Right hindlimb (tissue), 1 donor: ENCODE data around the gene CEMIP.
"Not testable (repeated sequence)": the region's sequence is repeated elsewhere in the genome, so short reads cannot be mapped to it uniquely, and the experiment has no call there.

Experiments
- DNase-seq: peaks from one replicate; pipeline ENCODE4 v3.0.0-alpha.2; 2018

CEMIP gene

DNA sequence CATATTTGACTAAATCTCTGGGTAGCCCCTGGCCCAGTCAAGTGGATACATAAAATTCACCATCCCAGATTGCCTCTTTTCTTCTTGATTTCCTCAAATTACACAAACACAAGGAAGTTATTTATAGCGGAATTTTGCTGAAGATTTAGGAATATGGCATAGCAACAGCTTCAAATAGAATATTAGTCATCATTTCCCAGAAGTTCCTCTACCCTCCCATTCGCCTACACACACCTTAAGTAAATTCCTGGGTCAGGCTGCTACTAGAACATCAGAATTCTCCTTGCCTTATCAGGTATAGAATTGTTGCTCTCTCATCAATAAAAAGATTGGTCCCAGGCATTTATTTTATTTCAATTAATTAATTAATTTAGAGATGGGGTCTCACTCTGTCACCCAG lies 178.8 kb downstream of the CEMIP start:
- no peak for DNase-seq

DNA sequence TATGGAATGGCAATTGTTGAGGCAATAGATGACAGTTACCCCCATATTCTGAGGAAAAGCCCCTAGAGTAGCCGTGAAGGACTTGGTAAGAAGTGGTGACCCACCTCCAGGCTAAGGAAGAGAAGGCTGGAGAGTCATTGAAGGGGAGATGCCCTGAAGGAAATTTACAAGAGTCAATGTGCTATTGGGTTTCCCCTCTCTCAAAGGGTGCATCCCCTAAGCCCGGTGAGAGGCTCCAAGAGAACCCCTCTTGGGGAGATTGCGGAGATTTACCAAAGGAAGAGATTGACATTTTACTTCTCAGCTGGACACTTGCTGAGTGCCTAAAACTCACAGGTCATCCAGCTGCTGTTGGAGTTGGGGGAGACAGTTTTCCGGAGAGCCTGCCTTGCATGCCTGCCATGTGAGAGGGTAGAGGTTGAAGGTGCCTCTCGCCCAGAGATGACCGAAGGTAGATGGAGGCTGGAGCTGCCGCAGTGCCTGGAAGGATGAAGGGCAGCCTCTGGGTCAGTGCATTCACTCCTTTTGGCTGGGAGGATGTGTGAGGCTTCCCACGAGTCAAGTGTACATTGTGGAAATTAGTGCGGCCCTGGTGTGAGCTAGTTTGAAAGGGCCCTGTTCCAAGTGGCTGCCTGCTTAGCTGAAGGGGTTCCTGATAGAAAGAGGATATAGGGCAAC lies 179.8 kb downstream of the CEMIP start:
- DNase-seq = no peak

DNA sequence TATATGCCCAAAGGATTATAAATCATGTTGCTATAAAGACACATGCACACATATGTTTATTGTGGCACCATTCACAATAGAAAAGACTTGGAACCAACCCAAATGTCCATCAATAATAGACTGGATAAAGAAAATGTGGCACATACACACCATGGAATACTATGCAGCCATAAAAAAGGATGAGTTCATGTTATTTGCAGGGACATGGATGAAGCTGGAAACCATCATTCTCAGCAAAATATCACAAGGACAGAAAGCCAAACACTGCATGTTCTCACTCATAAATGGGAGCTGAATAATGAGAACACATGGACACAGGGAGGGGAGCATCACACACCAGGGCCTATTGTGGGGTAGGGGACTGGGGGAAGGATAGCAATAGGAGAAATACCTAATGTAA lies 186.3 kb downstream of the CEMIP start:
- DNase-seq = not testable (repeated sequence)

DNA sequence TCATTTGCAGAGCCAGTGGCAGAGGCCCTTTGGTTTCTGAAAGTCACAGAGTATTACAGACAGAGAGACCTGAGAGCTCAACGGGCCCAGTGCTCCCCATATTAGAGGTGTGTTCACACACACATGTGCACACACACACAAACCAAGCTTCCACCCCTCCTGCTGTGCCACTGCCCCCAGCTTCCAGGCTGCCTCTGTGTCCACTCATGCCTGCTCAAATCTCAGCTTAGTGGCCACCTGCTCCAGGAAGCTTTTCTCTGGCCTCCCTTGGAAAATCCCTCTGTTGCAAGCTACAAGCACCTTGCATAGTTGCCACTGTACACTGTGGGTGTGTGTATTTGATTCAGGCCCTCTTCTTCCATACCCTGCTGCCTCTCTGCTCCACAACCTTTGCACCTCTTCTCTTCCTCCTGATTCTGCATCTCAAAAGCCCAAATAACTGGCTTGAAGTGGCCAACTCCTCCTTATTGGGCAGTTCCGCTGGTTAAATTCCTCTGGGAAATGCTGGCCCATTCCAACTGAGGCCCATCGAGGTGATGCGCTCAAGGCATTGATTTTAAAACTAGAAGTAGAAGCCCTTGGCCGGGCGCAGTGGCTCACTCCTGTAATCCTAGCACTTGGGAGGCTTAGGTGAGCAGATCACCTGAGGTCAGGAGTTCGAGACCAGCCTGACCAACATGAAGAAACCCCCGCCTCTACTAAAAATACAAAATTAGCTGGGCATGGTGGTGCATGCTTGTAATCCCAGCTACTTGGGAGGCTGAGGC lies 187.4 kb downstream of the CEMIP start:
- no peak for DNase-seq

DNA sequence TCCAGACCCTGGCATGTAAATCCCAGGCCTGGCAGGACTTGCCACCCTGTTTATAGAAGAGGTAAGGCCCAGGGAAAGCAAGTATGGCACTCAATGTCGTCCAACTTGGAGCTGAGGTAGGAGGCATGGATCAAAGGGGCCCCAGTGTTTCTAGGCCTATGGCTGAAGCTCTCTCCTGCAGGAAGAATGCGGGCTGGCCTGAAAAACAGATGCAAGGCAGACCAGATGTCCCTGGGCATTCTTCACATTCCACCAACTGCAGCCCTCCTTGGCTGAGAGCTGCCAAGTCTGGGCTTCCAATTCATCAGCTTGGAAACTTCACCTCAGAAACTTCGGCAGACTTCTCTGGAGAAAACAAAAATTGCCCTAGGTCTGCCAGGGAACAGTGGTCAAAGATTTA lies 188.3 kb downstream of the CEMIP start:
- DNase-seq = peak; percentile 72

DNA sequence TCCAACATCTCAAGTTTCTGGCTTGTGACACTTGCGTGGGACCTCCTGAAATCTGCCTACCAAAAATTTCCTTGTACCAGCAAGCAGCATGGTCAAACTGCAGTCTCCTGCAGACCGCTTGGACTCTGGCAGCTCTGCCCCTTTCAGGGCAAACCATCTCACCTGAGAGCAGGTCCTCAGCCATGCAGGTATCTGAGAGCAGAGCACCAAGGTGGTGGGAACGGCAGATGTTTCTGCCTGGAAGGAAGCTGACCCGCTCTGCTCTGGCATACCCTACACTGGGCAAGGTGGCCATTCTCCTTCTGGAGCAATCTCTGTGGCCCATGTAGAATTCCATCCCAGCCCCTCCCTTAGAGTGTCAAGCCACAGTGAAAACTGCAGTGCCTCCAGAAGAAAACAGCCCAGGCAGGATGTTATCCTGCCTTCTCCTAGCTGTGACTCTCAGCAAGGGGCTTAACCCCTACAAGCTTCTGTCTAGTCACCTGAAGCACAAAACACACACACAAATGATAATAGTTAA lies 188.9 kb downstream of the CEMIP start:
- DNase-seq = no peak

DNA sequence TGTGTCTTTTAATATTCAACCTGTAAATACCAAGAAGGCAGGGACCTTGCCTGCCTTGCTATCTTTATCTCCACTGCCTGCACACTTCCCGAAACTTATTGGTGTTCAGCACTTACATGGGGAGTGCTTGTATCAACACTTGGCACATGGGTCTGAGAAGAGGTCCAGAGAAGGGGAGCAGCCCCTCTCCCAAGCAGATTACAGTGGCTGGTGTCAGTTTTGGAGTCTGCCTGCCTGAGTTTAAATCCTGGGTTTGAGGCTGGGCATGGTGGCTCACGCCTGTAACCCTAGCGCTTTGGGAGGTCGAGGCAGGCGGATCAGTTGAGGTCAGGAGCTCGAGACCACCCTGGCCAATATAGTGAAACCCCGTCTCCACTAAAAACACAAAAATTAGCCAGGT lies 190.1 kb downstream of the CEMIP start:
- DNase-seq = no peak

DNA sequence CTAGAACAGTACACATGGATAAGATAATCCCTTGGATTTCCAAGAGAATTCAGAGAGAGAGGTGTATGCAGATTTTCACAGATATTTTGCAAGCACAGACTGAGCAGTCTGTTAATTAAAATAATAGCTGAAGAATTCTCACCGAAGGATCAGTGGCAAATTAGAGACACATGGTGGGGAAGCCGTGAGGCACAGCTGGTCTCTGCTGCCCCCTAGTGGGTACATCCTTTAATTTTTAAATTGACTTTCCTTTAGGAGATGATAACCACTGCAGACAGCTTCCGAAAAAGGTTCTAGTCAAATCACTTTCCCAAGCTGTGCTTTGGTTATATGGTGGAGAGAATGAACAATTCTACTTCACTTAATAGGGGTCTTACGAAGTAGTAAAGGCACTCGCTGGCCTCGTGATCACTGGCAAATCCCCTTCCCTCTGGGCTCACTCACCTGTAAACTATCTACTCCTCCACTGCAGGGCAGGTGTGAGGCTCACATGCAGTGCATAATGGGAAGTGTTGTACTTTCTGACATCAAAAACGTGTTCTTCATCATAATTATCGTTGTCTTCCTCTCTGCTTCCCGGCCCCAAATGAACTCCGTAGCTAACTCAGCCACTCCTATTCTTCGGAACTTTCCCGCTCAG lies 191.0 kb downstream of the CEMIP start:
- DNase-seq = peak; percentile 72

DNA sequence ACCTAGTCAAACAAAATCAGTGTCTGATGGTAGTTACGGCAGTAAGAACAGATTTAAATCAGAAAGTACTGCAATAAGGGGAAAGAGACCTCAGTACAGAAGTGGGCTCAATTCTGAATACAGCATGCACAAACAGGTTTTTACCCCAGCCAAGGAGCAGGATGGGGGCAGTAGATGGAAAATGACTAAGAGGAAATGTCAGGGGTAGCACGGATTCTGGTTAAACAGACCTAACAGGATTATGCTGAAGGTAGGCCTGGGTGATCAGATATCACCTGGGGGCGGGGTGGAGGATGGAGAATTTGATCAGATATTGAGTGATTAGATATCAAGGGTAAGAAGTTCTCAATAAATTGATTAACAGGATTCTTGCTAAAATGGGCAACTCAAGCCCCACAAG lies 191.5 kb downstream of the CEMIP start:
- DNase-seq = no peak

DNA sequence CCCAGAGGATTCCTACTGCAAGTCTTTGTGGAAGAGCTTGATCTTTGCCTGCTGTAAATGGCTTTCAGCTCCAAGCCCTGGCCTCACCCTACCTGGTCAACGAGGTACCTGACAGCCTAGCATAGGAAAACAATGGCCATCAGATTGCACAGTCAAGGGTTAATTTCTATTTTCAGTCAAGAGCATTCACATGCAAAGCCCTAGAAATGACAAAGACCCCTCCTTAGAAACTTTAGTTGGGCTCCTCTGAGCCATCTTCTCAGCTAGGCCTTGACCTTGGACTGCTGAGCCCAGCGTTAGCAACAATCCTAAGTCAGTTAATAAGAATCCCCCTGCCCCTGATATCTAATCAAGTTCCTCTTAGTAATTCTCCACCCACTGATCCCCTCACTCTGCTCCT lies 192.0 kb downstream of the CEMIP start:
- no peak for DNase-seq

DNA sequence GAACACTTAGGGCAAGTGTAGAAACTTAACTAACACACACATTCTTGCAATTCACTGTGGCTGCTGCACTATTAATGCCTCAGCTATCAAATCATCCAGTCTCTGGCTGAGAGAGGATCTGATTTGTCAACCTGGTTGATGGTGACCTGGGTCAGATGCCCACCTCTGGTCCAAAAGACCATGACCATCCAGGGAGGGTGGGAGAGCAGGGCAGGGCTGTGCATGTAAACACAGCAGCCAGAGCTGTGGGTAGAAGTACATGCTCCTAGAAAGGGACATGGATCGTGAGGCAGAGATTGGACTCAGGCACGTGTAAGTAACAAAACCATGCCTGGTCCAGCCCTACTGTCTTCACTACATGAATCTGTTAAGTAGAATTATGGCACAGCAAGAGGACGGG lies 193.1 kb downstream of the CEMIP start:
- no peak for DNase-seq

DNA sequence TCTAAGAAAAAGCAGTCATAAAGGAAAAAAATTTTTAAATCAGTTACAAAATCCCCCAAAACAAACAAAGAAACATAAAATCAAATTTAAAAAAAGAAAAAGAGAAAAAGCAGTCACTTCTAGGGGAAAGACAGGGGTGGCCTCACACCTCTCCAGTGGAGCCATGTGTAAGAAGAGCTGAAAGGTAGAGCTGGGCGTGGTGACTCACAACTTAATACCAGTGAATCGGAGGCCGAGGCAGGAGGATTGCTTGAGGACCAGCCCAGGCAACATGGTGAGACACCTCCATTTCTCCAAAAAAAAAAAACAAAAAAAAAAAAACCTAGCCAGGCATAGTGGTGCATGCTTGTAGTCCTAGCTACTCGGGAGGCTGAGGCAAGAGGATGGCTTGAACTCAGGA lies 195.7 kb downstream of the CEMIP start:
- DNase-seq = no peak

DNA sequence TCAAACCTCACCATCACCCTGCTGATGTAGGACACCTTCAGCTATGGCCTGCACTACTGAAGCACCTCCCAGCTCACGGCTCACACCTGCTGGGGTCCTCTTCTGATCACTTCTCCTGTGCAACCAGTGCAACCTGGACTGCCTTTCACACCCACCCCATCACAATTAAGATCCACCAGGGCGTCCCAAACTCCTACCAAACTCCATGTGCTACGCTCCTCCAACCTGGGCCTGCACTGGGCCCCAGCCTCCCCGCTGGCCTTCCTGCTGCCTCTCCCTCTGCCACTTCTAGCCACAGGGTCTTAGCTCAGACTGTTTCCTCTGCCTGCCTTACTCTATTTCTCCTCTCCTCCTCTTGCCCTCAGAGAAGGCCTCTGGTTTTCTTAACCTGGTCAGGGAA lies 197.7 kb downstream of the CEMIP start:
- no peak for DNase-seq

DNA sequence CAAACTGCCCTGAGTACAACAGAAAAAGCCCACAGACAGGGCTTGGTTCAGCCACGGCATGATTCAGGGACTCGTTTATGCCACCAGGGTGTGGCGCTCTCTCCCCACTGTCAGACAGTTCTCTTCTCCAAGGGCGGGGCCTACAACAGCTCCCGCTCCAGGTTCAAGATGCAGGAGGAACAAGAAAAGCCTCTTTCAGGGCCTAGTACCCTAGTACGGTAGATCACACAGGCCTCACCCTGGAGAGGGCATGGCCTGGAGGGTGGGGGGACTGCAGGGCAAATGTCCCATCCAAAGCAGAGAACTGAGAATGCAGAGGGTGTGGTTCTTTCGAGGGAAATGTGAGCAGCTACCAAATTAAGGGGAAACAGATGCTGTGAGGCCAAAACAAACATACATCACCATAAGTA lies 198.5 kb downstream of the CEMIP start:
- peak; percentile 66 for DNase-seq

DNA sequence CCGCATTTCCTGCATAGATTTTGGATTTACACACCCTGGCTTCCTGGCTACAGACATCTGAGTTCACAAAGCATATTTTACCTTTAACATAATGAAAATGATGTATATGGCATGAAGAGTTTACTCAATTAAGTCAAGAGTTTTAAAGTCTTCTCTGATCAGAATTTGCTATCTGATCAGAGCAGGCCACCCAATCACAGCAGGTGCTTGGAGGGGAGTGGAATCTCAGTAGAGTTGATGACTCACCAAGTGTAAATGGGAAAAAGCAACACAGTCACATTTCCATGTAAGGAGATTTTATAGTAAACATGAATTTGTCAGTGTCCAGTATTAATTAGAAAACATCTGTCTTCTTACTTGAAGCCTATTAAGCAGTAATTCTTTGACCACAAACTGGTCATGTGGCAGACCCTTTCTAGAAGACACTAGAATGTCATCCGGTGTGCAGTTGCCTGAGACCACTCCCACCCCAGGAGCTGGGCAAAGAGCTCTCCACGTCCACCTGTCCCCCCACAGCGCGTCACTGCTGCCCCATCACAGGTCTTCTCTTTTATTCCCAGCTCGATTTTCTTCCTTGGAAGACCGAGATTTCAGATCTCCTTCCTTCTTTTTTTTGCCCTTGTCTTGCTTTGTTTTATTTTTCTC lies 199.6 kb downstream of the CEMIP start:
- no peak for DNase-seq

DNA sequence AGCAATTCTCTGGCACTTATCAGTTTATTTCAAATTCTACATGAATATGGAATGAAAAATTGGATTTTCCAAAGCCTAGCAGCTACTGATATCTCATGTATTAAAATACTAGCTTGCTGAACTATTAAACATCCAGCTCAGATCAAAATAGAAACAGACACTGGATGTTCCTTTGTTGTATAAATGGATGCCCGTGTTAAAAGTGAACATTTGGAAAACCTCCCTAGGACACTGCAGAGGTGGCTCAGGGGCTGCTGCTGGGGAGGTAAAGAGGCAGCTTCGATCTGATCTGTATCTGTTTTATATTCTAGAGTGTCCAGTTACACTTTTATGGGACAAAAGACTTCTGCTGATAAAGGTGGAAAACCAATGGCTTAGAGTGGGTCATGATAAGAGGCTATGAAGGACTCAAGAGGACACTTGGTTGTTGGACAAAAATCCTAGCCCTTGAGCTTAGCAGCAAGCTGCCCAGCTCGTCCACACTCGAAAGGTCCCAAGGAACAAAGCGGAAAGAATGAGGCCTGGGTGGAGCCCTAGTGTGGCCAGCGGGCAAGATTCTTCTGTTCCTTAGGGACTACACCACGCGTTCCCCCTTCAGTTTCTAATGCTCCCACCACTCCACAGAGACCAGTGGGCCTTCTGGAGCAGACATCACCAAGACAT lies 200.5 kb downstream of the CEMIP start:
- DNase-seq = no peak

DNA sequence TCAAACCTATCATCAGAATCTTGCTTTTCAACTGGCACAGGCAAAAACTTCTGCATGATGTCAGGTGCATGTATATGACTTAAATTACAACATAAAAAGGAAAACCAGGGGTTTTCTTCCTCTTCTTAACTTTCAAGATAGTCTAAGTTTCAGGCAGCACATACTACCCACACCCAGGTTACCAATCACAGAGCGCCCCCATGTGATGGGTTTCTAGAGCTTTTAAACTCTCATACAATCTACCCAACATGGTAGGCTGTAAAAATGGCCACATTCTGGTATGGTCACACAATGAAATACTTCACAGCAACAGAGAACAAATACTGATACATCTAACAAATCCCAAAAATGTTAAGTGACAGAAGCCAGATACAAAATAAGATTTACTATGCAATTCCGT lies 203.0 kb downstream of the CEMIP start:
- DNase-seq = no peak

DNA sequence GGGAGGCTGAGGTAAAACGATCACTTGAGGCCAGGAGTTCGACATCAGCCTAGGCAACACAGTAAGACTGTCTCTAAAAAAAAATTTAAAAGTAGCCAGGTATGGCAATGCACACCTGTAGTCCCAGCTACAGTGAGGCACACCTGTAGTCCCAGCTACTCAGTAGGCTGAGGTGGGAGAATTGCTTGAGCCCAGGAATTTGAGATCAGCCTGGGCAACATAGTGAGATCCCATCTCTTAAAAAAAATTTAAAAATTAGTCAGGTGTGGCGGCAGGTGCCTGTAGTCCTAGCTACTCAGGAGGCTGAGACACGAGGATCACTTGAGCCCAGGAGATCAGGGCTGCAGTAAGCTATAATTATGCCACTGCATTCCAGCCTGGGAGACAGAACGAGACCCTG lies 203.7 kb downstream of the CEMIP start:
- no peak for DNase-seq

DNA sequence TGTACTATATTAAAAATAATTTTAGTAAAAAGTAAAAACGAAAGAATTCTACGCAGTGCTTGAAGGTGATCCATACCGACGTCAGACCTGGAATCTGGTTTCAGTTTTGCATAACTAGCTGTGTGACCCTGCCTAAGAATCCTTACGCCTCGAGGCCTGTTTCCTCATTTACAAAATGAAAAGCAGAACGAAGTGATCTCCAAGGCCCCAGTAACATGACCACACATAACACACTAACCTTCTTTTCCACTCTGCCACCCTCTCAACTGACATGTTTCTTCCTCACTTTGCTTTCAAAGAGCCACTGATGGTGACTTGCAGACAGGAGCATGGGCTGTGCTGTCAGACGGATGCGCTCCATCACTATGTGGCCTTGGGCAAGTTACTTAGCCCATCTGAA lies 205.7 kb downstream of the CEMIP start:
- DNase-seq = no peak

DNA sequence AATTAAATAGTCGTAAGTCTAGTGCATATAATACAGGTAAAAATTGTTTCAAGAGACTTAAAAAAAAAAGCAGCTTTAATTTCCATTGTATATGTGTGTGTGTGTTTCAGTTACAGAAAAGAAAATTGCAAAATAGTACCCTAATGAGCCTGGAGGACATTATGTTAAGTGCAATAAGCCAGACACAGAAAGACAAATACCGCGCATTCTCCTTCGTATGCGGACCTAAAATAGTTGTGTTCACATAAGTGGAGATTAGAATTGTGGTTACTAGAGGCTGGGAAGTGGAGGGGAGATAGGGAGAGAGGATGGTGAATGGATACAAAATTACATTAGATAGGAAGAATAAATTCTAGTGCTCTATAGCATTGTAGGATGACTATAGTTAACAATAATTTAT lies 206.8 kb downstream of the CEMIP start:
- DNase-seq = no peak

DNA sequence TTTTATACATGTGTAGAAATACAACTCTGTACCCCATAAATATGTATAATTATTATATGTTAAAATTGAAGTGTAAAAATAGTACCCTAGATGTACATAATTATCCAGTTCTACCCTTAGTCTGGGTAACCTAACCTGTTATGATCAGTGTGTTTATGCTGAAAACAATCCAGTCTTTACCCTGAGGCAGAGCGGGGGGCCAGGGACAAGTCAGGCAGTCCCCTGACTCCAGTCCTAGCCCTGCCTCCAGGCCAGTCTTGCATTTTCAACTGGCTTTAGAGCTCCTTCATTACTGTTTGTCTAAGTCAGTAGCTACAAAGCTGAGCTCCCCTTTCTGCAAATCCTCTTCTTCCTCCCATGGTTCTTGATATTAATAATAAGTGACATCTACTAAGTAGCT lies 207.3 kb downstream of the CEMIP start:
- no peak for DNase-seq

DNA sequence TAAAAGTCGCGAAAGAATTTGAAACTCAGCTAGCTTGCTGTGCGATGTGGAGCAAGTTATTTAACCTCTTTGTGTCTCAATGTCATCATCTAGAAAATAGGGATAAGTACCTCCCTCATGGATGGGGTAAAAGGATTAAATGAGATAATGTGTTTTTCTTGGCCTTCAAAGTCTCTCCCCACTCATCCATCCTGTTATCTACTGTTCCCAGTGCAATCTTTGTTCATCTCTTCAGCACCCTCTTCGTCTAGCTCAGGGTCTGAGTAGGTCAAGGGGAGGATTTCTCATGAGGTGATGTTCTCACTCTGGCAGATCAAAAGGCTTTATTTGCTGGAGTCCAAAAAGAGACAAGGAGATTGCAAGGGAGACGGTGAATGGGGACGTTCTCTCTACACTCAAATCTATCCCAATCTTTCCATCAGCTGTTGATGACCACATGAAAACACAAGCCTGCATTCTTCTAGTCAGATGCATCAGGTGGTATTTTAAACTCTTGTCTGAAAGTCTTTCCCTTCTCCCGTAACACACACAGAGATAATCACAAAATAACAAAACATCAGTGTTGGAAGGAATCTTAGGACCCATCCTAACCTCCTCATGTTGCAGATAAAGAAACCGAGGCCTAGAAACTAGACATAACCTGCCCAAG lies 209.1 kb downstream of the CEMIP start:
- no peak for DNase-seq
